ENCODE measurements around the gene CAMSAP3.

GRCh38 chr19:7662657-7663056, 67.0 kb downstream of the CAMSAP3 start:
- TF ChIP-seq CTCF (conservative IDR thresholded peaks at IDR 0.05) (no peak), ZFX (IDR thresholded peaks at IDR 0.05) (no peak)

Measured in C4-2B (cell line).